ENCODE data around the gene ESR1.

ESR1 gene

DNA sequence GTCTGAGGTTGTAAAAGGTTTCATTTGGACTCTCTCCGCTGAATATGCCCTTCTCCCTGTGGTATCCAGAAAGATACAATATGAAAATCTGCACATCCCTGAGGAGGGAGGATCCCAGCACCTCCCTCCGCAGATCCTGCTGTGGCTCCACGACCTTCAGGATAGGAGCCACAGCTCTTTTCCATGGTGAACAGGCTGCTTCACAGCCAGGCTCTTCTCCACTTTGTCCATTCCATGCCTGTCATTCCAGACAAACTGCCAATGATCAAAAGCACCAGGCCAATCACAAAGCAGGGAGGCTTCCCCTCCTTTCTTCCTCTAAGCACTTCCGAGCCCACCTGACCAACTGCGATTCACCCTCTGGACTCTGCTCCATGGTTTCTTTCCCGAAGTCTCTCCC, 339.8 kb downstream of the ESR1 start:
- no peak for DNase-seq

DNA sequence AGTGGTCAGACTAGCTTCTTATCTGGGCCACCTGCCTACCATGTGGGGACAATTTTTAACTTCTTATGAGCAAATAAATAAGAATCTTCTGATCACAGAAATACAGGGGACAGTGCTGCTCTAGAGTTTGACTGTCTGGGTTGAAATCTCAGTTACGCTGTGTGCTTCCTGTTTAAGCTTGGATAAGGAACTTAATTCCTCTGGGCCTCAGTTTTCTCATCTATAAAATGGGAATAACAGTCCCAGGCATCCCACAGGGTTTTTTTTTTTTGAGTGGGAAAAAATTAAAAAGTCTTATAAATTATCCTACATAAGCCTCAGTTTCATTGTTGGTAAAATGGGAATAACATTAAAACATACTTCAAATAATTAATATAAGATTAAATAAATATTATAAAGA, 340.9 kb downstream of the ESR1 start:
- DNase-seq, result no peak

- DNase-seq, result no peak
Measured at GRCh38 chr6:152150196-152150595, 342.7 kb downstream of the ESR1 start.

DNA sequence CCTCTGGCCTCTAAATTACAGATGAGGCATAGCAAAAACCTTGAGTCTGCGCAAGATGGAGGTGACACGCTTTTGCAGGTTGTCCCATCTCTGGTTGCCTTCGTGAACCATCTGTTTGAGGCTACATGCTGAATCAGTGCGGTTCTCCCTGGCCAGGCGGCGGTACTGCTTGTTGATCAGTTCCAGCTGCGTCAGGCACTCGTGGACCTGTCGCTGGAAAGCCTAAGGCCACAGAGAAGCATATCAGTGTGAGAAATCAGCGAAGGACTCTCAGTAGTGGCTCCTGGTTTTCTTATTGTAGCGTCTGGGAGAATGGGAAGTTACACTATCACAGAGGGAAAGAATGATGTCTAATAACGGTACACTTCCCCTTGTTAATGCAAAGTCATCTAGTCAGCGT, 344.4 kb downstream of the ESR1 start:
- DNase-seq, result no peak

DNA sequence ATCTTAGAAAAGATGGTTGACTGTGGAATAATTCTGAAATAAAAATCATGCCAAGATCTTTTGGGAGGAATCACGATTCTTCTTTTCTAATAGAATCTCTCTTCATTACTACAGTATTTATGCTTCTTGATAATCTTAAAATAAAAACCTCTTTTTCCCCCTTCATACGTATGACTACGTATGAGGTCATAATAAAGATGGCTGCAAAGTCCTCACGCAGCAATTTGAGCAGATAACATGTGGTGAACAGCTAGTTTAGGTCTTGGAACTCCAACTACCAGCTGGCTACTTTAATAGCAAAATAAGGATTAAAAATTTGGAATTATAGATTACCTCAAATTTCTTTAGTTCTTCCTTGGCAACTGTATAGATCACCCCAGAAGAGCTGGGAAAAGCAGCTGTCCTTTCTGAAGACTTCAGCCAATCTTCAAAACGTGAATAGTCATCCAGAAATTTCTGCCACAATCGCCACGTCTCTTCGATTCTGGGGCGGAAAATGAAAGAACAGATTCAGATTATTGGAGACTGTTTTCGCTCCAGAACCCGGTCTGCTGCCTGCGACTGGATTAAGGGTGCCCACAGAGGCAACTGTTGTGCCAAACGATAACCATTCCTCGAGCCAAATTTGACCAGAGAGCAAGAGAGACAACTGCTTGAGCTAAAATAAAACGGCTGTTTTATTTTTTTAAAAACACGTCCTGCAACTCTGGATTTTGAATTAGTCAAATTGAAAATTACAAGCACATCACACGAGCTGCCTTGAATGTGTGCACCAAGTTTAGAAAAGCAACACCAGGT, 347.3 kb downstream of the ESR1 start:
- DNase-seq, result no peak

DNA sequence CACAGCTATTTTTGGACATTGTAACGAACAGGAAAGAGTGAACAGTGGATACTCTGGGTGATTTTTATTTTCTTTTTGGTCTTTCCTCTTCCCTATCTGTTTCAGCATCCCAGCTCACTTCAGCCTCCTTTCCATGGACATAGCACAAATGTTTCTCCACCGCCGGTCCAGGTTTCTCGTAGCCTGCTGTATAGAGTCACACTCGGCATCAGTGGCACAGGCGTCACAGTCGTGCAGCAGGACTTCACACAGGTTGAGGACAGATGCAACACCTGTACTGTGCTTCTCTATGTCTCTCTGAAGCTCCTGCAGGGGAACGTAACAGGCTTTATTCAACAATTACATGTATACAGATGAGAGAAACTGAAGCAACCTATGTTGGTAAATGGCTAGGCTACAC, 348.3 kb downstream of the ESR1 start:
- DNase-seq, result no peak

GRCh38 chr6:152160346-152160745, 352.9 kb downstream of the ESR1 start:
- DNase-seq, result no peak

DNA sequence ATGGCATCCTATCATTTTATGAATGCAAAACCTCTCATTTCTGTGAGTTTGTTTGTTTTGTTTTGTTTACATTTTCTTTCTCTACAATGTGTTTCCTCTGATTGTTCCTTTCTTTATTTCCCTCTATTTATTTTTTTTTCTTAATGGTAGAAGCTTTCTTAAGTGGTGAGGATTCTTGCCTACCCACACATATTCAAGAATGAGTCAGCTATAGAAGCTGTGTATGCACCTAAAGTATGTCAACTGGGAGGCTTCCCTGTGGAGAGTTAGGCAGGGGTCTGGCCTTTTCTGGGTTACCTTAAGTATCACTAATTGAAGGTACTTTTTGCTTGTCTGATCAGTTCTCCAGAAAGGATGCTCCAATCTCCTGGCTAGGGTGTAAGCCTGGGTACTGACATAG, 354.0 kb downstream of the ESR1 start:
- DNase-seq, result no peak

GRCh38 chr6:152164957-152165356, 357.5 kb downstream of the ESR1 start:
- DNase-seq, result no peak

DNA sequence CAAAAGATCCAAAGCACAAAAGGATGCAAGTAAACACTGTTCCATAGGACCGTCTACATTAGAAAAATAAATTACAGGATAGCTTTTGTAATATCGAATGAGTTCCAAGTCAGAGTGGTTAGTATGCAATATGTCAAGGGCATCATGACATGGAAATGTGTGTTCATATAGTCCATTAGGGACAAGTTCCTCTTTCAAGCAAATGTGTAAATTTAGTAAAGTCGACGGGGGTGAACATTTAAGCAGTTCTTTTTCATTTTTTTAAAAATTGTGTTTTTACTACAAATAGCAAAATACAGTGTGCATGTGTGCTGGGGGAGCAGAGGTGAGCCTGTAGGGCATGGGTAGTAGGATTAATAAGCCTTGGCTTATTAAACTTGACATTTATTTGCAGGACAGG, 359.0 kb downstream of the ESR1 start:
- no peak for DNase-seq

DNA sequence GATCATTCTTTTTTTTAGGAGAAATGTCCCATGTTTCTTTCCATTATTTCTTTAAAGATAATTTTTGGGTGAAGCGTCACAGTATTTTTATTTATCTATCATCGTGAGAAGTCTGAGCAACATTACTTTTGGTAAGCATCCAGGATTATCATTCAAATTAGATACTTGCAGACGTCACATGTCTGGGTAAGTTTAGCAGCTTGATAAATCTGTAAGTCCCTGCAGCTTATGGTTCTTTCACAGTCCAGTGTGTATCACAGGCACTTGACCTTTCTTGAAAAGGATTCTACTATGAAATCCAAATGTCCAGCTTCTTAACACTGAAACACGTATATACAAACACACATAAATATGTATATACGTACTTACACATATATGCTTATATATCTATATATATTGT, 359.4 kb downstream of the ESR1 start:
- no peak for DNase-seq

DNA sequence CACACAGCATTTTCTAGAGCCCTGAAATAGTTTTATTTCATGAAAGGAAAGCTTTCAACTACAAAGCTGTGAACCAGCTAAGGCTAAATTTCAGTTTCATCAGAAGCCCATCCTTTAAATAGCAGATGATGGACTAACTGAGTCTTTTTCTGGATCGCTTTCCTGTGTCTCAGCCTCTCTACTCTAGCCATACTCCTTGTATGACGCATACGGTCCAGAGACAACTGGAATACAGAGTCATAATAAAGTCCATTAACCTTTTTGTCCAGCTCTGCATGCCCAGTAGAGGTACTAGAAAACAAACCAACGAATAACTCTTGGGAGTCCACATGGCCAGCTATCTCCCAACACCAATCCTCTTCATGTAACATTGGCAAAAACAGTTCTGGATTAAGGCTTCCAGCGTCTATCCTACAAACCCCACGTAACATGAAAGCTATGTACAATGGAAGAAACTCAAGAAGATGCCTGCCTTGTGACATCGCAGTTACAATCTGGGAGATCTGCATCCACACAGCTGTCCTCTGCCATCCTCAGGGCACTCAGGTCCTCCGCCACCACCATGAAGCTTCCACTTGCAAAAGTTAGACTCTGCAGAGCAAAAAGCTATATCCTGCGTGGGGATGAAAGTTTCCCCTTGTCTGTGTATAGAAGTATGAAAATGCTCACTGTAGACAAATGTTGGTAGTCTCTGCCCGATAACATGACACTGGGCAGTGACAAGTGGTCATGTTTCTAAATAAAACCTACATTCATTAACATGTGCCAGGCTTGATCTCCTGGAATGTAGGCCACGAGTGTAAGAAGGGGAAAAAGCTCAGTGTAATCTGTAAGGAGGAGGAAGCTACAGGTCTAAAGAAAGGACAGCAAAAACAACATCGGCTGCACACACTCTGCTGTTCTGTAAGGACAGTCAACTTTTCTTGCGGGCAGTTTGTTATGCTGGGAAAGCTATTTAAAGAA, 360.4 kb downstream of the ESR1 start:
- DNase-seq, result no peak

- DNase-seq, result no peak
Measured at GRCh38 chr6:152170313-152170701, 362.8 kb downstream of the ESR1 start.

- DNase-seq, result peak; percentile 46
Measured at GRCh38 chr6:152170702-152171667, 363.5 kb downstream of the ESR1 start.

DNA sequence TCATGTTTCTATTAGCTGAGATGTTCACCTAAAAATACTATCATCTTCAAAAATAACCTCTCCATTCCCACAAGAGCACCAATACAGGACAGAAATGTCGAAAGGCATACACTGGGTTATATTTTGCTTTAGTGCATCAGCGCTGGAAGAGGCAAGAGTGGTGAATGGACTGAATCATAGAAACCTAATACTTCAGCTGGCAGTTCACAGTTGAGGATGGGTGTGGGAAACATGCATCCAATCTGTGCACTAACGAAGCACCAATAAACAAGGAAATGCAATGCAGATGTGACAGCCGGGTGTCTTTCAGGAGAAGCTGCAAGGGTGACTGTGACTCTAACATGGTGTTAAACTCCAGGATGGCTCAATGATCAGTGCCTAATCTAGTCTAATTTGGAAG, 365.8 kb downstream of the ESR1 start:
- no peak for DNase-seq

DNA sequence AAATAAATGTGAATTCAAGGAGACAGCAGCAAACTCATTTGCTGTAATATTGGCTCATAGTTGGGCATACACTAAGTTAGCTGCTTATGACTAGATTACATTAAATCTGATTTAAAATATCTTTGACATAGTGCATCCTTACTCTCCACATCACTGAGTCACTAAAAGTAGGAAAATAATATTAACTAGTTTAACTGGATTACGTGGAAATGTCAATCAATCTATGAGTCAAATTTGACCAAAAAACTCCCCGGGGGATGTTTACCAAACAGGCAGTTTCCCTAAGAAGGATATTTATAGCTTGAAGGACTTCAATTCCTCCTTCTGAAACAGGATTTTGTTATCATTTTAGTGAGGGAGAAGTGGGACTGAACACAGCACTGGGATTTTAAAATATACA, 366.5 kb downstream of the ESR1 start:
- DNase-seq, result no peak

- DNase-seq, result no peak
Measured at GRCh38 chr6:152176268-152176667, 368.8 kb downstream of the ESR1 start.

Data from stimulated activated CD4-positive, alpha-beta T cell treated with anti-CD3 and anti-CD28 coated beads, Interleukin-12 subunit alpha, Interleukin-12 subunit beta, amount 100 ng/mL, for 4 hours (primary cell).